SK-N-SH treated with all-trans-retinoic acid at 6 μM for 48 hours (cell line): ENCODE data around the gene MTNR1B.

Experiments used
- ATAC-seq: fragments of 200-7000 bp; cut with Tn5 transposase; 3 replicates; pipeline ENCODE4 v1.9.1; 2020; ENCODE audit warnings: mild to moderate bottlenecking, moderate library complexity
- ARNTL ChIP-seq: fragments of 450-650 bp; formaldehyde crosslinking; IDR thresholded peaks from 2 replicates; pipeline ENCODE4 v1.5.0; 2020; ENCODE audit warnings: low read depth, mild to moderate bottlenecking, moderate library complexity, borderline replicate concordance
- BACH2 ChIP-seq: fragments of 250-450 bp; sonication (Bioruptor Pico); IDR thresholded peaks from 2 replicates; pipeline ENCODE4 v1.9.0; 2021; ENCODE audit warnings: mild to moderate bottlenecking, borderline replicate concordance
- CREB5 ChIP-seq: fragments of 250-450 bp; sonication (Bioruptor Pico); IDR thresholded peaks from 2 replicates; pipeline ENCODE4 v1.5.1; 2020; ENCODE audit warnings: low read depth, mild to moderate bottlenecking, moderate library complexity
- CSDC2 ChIP-seq: fragments of 250-450 bp; sonication (Bioruptor Pico); IDR thresholded peaks from 2 replicates; pipeline ENCODE4 v1.5.0; 2020; ENCODE audit warnings: mild to moderate bottlenecking, moderate library complexity
- GLIS3 ChIP-seq: fragments of 250-450 bp; sonication (Bioruptor Pico); IDR thresholded peaks from 2 replicates; pipeline ENCODE4 v1.5.0; 2020; ENCODE audit warnings: mild to moderate bottlenecking, moderate library complexity
- ISL1 ChIP-seq: fragments of 250-450 bp; sonication (Bioruptor Pico); IDR thresholded peaks from 2 replicates; pipeline ENCODE4 v2.1.2; 2022; ENCODE audit warnings: mild to moderate bottlenecking, moderate library complexity
- OSR1 ChIP-seq: fragments of 250-450 bp; sonication (Bioruptor Pico); IDR thresholded peaks from 2 replicates; pipeline ENCODE4 v1.8.0; 2022; ENCODE audit warnings: moderate library complexity, mild to moderate bottlenecking, inconsistent platforms
- POU6F1 ChIP-seq: fragments of 250-450 bp; sonication (Bioruptor Pico); IDR thresholded peaks from 2 replicates; pipeline ENCODE4 v1.8.0; 2021; ENCODE audit warnings: low read depth, mild to moderate bottlenecking, moderate library complexity, borderline replicate concordance
- PPARA ChIP-seq: fragments of 250-450 bp; sonication (Bioruptor Pico); IDR thresholded peaks from 2 replicates; pipeline ENCODE4 v1.5.0; 2020; ENCODE audit warnings: mild to moderate bottlenecking, borderline replicate concordance
- RARB ChIP-seq: fragments of 250-450 bp; sonication (Bioruptor Pico); IDR thresholded peaks from 2 replicates; pipeline ENCODE4 v1.8.0; 2021; ENCODE audit warnings: mild to moderate bottlenecking, moderate library complexity
- SNAI2 ChIP-seq: fragments of 250-450 bp; sonication (Bioruptor Pico); IDR thresholded peaks from 2 replicates; pipeline ENCODE4 v1.5.0; 2020; ENCODE audit warnings: mild to moderate bottlenecking, moderate library complexity
- TCF4 ChIP-seq: fragments of 250-450 bp; sonication (Bioruptor Pico); IDR thresholded peaks from 2 replicates; pipeline ENCODE4 v1.8.0; 2021; ENCODE audit warnings: mild to moderate bottlenecking, moderate library complexity, borderline replicate concordance
- TOX ChIP-seq: fragments of 250-450 bp; sonication (Bioruptor Pico); IDR thresholded peaks from 2 replicates; pipeline ENCODE4 v1.8.0; 2021; ENCODE audit warnings: mild to moderate bottlenecking, moderate library complexity, borderline replicate concordance
- ZFP3 ChIP-seq: fragments of 250-450 bp; sonication (Bioruptor Pico); IDR thresholded peaks from 2 replicates; pipeline ENCODE4 v1.5.0; 2020; ENCODE audit warnings: mild to moderate bottlenecking, moderate library complexity
- ZNF565 ChIP-seq: fragments of 450-650 bp; formaldehyde crosslinking; conservative IDR thresholded peaks from 2 replicates; pipeline ENCODE4 v1.5.0; 2020; ENCODE audit warnings: low read depth, mild to moderate bottlenecking, moderate library complexity
- ZNF70 ChIP-seq: fragments of 450-650 bp; formaldehyde crosslinking; IDR thresholded peaks from 2 replicates; pipeline ENCODE4 v1.5.0; 2020; ENCODE audit warnings: mild to moderate bottlenecking, moderate library complexity
- ZNF8 ChIP-seq: fragments of 450-650 bp; formaldehyde crosslinking; IDR thresholded peaks from 2 replicates; pipeline ENCODE4 v1.5.0; 2020; ENCODE audit warnings: mild to moderate bottlenecking, moderate library complexity
- TF ChIP-seq, protein P1 (sequence below): fragments of 250-450 bp; sonication (Bioruptor Pico); IDR thresholded peaks from 2 replicates; pipeline ENCODE4 v1.5.0; 2020; ENCODE audit warnings: mild to moderate bottlenecking, moderate library complexity
- TF ChIP-seq, protein P2 (sequence below): fragments of 250-450 bp; sonication (Bioruptor Pico); IDR thresholded peaks from 2 replicates; pipeline ENCODE4 v1.8.0; 2020; ENCODE audit warnings: mild to moderate bottlenecking, moderate library complexity, borderline replicate concordance
- TF ChIP-seq, protein P3 (sequence below): fragments of 250-450 bp; sonication (Bioruptor Pico); IDR thresholded peaks from 2 replicates; pipeline ENCODE4 v1.5.1; 2021; ENCODE audit warnings: mild to moderate bottlenecking, moderate library complexity

The MTNR1B gene

GRCh38 chr11:92980312-92980711 lies 10.9 kb downstream of the MTNR1B start:
- TF ChIP-seq, protein P1, sequence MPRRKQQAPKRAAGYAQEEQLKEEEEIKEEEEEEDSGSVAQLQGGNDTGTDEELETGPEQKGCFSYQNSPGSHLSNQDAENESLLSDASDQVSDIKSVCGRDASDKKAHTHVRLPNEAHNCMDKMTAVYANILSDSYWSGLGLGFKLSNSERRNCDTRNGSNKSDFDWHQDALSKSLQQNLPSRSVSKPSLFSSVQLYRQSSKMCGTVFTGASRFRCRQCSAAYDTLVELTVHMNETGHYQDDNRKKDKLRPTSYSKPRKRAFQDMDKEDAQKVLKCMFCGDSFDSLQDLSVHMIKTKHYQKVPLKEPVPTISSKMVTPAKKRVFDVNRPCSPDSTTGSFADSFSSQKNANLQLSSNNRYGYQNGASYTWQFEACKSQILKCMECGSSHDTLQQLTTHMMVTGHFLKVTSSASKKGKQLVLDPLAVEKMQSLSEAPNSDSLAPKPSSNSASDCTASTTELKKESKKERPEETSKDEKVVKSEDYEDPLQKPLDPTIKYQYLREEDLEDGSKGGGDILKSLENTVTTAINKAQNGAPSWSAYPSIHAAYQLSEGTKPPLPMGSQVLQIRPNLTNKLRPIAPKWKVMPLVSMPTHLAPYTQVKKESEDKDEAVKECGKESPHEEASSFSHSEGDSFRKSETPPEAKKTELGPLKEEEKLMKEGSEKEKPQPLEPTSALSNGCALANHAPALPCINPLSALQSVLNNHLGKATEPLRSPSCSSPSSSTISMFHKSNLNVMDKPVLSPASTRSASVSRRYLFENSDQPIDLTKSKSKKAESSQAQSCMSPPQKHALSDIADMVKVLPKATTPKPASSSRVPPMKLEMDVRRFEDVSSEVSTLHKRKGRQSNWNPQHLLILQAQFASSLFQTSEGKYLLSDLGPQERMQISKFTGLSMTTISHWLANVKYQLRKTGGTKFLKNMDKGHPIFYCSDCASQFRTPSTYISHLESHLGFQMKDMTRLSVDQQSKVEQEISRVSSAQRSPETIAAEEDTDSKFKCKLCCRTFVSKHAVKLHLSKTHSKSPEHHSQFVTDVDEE (CRISPR knock-in tag): no peak
- TF ChIP-seq CSDC2 (CRISPR knock-in tag): no peak
- no peak for TF ChIP-seq PPARA (CRISPR knock-in tag)
- TF ChIP-seq ZNF565: no peak
- TF ChIP-seq CREB5 (CRISPR knock-in tag): no peak
- TF ChIP-seq, protein P2, sequence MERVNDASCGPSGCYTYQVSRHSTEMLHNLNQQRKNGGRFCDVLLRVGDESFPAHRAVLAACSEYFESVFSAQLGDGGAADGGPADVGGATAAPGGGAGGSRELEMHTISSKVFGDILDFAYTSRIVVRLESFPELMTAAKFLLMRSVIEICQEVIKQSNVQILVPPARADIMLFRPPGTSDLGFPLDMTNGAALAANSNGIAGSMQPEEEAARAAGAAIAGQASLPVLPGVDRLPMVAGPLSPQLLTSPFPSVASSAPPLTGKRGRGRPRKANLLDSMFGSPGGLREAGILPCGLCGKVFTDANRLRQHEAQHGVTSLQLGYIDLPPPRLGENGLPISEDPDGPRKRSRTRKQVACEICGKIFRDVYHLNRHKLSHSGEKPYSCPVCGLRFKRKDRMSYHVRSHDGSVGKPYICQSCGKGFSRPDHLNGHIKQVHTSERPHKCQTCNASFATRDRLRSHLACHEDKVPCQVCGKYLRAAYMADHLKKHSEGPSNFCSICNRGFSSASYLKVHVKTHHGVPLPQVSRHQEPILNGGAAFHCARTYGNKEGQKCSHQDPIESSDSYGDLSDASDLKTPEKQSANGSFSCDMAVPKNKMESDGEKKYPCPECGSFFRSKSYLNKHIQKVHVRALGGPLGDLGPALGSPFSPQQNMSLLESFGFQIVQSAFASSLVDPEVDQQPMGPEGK (CRISPR knock-in tag): no peak
- TF ChIP-seq GLIS3 (CRISPR knock-in tag): no peak
- ATAC-seq: no peak

DNA sequence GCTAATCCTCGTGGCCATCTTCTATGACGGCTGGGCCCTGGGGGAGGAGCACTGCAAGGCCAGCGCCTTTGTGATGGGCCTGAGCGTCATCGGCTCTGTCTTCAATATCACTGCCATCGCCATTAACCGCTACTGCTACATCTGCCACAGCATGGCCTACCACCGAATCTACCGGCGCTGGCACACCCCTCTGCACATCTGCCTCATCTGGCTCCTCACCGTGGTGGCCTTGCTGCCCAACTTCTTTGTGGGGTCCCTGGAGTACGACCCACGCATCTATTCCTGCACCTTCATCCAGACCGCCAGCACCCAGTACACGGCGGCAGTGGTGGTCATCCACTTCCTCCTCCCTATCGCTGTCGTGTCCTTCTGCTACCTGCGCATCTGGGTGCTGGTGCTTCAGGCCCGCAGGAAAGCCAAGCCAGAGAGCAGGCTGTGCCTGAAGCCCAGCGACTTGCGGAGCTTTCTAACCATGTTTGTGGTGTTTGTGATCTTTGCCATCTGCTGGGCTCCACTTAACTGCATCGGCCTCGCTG lies 12.1 kb downstream of the MTNR1B start:
- no peak for ATAC-seq
- TF ChIP-seq ZFP3 (CRISPR knock-in tag) (no peak), SNAI2 (CRISPR knock-in tag) (no peak), ISL1 (CRISPR knock-in tag) (no peak), ZNF8 (no peak), BACH2 (no peak), ZNF565 (no peak), PPARA (CRISPR knock-in tag) (no peak), GLIS3 (CRISPR knock-in tag) (no peak)
- TF ChIP-seq, protein P2 (CRISPR knock-in tag): no peak
- TF ChIP-seq, protein P3, sequence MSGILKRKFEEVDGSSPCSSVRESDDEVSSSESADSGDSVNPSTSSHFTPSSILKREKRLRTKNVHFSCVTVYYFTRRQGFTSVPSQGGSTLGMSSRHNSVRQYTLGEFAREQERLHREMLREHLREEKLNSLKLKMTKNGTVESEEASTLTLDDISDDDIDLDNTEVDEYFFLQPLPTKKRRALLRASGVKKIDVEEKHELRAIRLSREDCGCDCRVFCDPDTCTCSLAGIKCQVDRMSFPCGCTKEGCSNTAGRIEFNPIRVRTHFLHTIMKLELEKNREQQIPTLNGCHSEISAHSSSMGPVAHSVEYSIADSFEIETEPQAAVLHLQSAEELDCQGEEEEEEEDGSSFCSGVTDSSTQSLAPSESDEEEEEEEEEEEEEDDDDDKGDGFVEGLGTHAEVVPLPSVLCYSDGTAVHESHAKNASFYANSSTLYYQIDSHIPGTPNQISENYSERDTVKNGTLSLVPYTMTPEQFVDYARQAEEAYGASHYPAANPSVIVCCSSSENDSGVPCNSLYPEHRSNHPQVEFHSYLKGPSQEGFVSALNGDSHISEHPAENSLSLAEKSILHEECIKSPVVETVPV (CRISPR knock-in tag): no peak
- TF ChIP-seq, all 23 proteins: peak for 0

DNA sequence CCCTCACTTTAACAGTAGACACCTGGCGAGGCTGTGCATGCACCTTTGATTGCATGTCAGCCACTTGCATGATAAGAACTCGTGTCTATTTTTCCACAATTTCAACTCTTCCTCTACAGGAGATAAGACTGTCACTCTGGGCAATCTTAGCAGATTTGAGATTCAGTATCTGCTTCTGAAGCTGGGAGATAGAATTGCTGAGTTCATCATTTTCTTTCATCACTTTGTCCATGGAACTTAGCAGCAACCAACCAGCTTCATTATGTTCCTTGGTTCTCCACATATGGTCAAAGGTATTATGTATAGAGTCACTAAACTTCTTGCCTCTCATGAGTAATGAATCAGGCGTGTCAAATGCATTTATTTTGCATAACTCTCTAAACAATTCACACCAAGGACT lies 17.1 kb downstream of the MTNR1B start:
- TF ChIP-seq POU6F1 (CRISPR knock-in tag) (no peak), ZNF8 (no peak), ZNF70 (CRISPR knock-in tag) (no peak), TOX (no peak), RARB (CRISPR knock-in tag) (no peak), CSDC2 (CRISPR knock-in tag) (no peak), BACH2 (no peak), OSR1 (CRISPR knock-in tag) (no peak), CREB5 (CRISPR knock-in tag) (no peak), ARNTL (CRISPR knock-in tag) (no peak), TCF4 (no peak)
- TF ChIP-seq, protein P1 (CRISPR knock-in tag): no peak
- TF ChIP-seq, all 23 proteins: peak for 0
- ATAC-seq: no peak
